IPS-18c (cell line): Measurements from ENCODE around the gene SLC22A23.
A peak's percentile ranks its signal among the peaks of the same experiment; 100 is the strongest.

Experiments used
- H3K4me3 ChIP-seq: 2 replicates; pipeline ENCODE4 v1.7.0; 2013; ENCODE audit warnings: low read depth, mild to moderate bottlenecking, low read length, moderate library complexity; ENCODE audit not compliant: insufficient read depth
- H3K9me3 ChIP-seq: one replicate; pipeline ENCODE4 v1.6.1; 2013; ENCODE audit warnings: mild to moderate bottlenecking, low read length, moderate library complexity; ENCODE audit not compliant: control insufficient read depth, insufficient read depth

SLC22A23 gene

GRCh38 chr6:3454273-3455010, 2.4 kb downstream of the SLC22A23 start:
- Histone ChIP-seq H3K9me3 (no peaks in the 10 kb centered on the region), H3K4me3 (peak overlapping the region; percentile 75; the same call in 1 of the 2 replicates)

- Histone ChIP-seq H3K4me3 (no peak overlapping the region), H3K9me3 (no peaks in the 10 kb centered on the region)
Observed at GRCh38 chr6:3453413-3454272, 3.2 kb downstream of the SLC22A23 start.

- H3K9me3 ChIP-seq = no peaks in the 10 kb centered on the region
- H3K4me3 ChIP-seq = no peak overlapping the region
Observed at GRCh38 chr6:3451498-3451897, 5.4 kb downstream of the SLC22A23 start.

- no peaks in the 10 kb centered on the region for H3K9me3 ChIP-seq
- no peak overlapping the region for H3K4me3 ChIP-seq
Observed at GRCh38 chr6:3450888-3451287, 6.0 kb downstream of the SLC22A23 start.

GRCh38 chr6:3449750-3450305, 7.0 kb downstream of the SLC22A23 start:
- no peak overlapping the region for H3K4me3 ChIP-seq
- H3K9me3 ChIP-seq = no peaks in the 10 kb centered on the region

- Histone ChIP-seq H3K4me3 (no peak overlapping the region), H3K9me3 (no peaks in the 10 kb centered on the region)
Observed at GRCh38 chr6:3449321-3449720, 7.5 kb downstream of the SLC22A23 start.

GRCh38 chr6:3447005-3447404, 9.8 kb downstream of the SLC22A23 start:
- H3K4me3 ChIP-seq = no peak overlapping the region
- no peaks in the 10 kb centered on the region for H3K9me3 ChIP-seq

- H3K9me3 ChIP-seq = no peaks in the 10 kb centered on the region
- no peak overlapping the region for H3K4me3 ChIP-seq
Observed at GRCh38 chr6:3446184-3446583, 10.7 kb downstream of the SLC22A23 start.

- Histone ChIP-seq H3K9me3 (no peaks in the 10 kb centered on the region), H3K4me3 (no peak overlapping the region)
Observed at GRCh38 chr6:3444276-3445088, 12.4 kb downstream of the SLC22A23 start.

- no peak overlapping the region for H3K4me3 ChIP-seq
- H3K9me3 ChIP-seq = no peaks in the 10 kb centered on the region
Observed at GRCh38 chr6:3443221-3443515, 13.7 kb downstream of the SLC22A23 start.

GRCh38 chr6:3442431-3443220, 14.2 kb downstream of the SLC22A23 start:
- no peaks in the 10 kb centered on the region for H3K9me3 ChIP-seq

GRCh38 chr6:3440911-3441310, 15.9 kb downstream of the SLC22A23 start:
- Histone ChIP-seq H3K9me3 (no peaks in the 10 kb centered on the region), H3K4me3 (no peak overlapping the region)

More at GRCh38 chr6:3442431-3443220, 14.2 kb downstream of the SLC22A23 start:
- H3K4me3 ChIP-seq = no peak overlapping the region

GRCh38 chr6:3439961-3440360, 16.9 kb downstream of the SLC22A23 start:
- no peak overlapping the region for H3K4me3 ChIP-seq
- H3K9me3 ChIP-seq = no peaks in the 10 kb centered on the region

GRCh38 chr6:3438190-3439167, 18.4 kb downstream of the SLC22A23 start:
- H3K9me3 ChIP-seq = no peaks in the 10 kb centered on the region
- no peak overlapping the region for H3K4me3 ChIP-seq

- no peak overlapping the region for H3K4me3 ChIP-seq
- H3K9me3 ChIP-seq = no peaks in the 10 kb centered on the region
Observed at GRCh38 chr6:3433005-3433404, 23.8 kb downstream of the SLC22A23 start.

GRCh38 chr6:3432416-3432815, 24.4 kb downstream of the SLC22A23 start:
- Histone ChIP-seq H3K9me3 (no peaks in the 10 kb centered on the region), H3K4me3 (no peak overlapping the region)
